Right lobe of liver (tissue), 6 donors: ENCODE data around the gene DACT3. TPM values are rescaled to one million over a fixed set of nuclear protein-coding genes. Genes with fewer than 3 reads are reported as not detected.

Experiments
- ATAC-seq, 4 donors: fragments of 200-7000 bp; cut with Tn5 transposase; one replicate each; pipeline ENCODE4 v1.9.1; 2020; ENCODE audit warnings: mild to moderate bottlenecking in 4 of 4, moderate library complexity in 4 of 4
- DNase-seq, 3 donors: peaks; one replicate each; pipeline ENCODE4 v3.0.0-alpha.2; 2020
- H3K27ac ChIP-seq, 3 donors: fragments of 200-600 bp; one replicate each; pipeline ENCODE4 v1.8.0; 2022
- H3K27me3 ChIP-seq, 2 donors: fragments of 200-600 bp; one replicate each; pipeline ENCODE4 v1.8.0; 2022
- H3K36me3 ChIP-seq, 4 donors: fragments of 200-600 bp; sonication (generic) in 1 of 4; one replicate each; pipeline versions ENCODE4 v1.5.1 to v1.8.0; 2017 to 2022; ENCODE audit warnings: control low read depth in 1 of 4
- H3K4me1 ChIP-seq, 4 donors: fragments of 200-600 bp; sonication (generic) in 1 of 4; one replicate each; pipeline versions ENCODE4 v1.5.1 to v1.8.0; 2017 to 2022; ENCODE audit warnings: control low read depth in 1 of 4
- H3K4me3 ChIP-seq, 3 donors: fragments of 200-600 bp; one replicate each; pipeline ENCODE4 v1.8.0; 2022
- H3K9me3 ChIP-seq, 4 donors: fragments of 200-600 bp; sonication (generic) in 1 of 4; one replicate each; pipeline versions ENCODE4 v1.5.1 to v1.8.0; 2017 to 2022; ENCODE audit warnings: control low read depth in 1 of 4
- POLR2A ChIP-seq: fragments of 450-650 bp; IDR thresholded peaks from one replicate; pipeline ENCODE4 v1.6.1; 2017; ENCODE audit warnings: antibody characterized with exemption, mild to moderate bottlenecking
- WGBS: methylation state at CpG from one replicate; pipeline ENCODE4 v1.1.6; 2018; ENCODE audit warnings: low coverage, low lambda C conversion rate; ENCODE audit not compliant: insufficient coverage; ENCODE audit errors: missing lambda C conversion rate; 5-methylcytosine and 5-hydroxymethylcytosine counted together
- intact Hi-C, 2 donors: fragments of 100-400 bp; cut with DNase I; formaldehyde crosslinking; loops; one replicate each; pipeline versions ENCODE4 v1.11.2 to v1.14.1; 2022
- total RNA-seq, 6 experiments: library from RNA; depleted of rRNA in 2 of 6; stranded (reverse); fragments of >200 nt in 2 of 6; fragmentation: NEBNext Ultra II Directional in 3 of 6; extraction: Animal tissue kit (Norgen Biotek cat#: 25700) in 3 of 6; gene quantifications; one replicate each; pipeline versions ENCODE4 v1.1.0 to v1.2.4, GENCODE V29; 2016 to 2023
- TF ChIP-seq, protein P1 (sequence below), 4 donors: fragments of 200-600 bp in 3 of 4; fragments of 450-650 bp in 1 of 4; IDR thresholded peaks; one replicate each; pipeline versions ENCODE4 v1.5.1 to v1.8.0; 2016 to 2022; ENCODE audit warnings: antibody characterized with exemption in 4 of 4, mild to moderate bottlenecking in 2 of 4
- donor health status: DM: no; HTN: yes; CAD: no.
- donor health status: DM: no; HTN: no; CAD: no.
- donor health status: DM: no; HTN: no; CAD: no.
- donor health status: DM: no; HTN: yes; CAD: no.
- donor health status: DM: no; HTN: yes; CAD: no.

DACT3 gene
- total RNA-seq, 6 experiments from 2014 or later: 0.46 to 1.6 (median 0.93) TPM

- WGBS: 28% methylated on average over 2 of the region's 144 CpGs
- Histone ChIP-seq H3K36me3 (no peaks in the 10 kb centered on the region), H3K4me3 (no peak overlapping the region), H3K4me1 (no peaks in the 10 kb centered on the region), H3K9me3 (no peaks in the 10 kb centered on the region), H3K27ac (no peak overlapping the region), H3K27me3 (peaks cover 0 to 12% of the 10 kb centered on the region in 2 donors)
- ATAC-seq (no peak), DNase-seq (no peak)
- TF ChIP-seq, protein P1, sequence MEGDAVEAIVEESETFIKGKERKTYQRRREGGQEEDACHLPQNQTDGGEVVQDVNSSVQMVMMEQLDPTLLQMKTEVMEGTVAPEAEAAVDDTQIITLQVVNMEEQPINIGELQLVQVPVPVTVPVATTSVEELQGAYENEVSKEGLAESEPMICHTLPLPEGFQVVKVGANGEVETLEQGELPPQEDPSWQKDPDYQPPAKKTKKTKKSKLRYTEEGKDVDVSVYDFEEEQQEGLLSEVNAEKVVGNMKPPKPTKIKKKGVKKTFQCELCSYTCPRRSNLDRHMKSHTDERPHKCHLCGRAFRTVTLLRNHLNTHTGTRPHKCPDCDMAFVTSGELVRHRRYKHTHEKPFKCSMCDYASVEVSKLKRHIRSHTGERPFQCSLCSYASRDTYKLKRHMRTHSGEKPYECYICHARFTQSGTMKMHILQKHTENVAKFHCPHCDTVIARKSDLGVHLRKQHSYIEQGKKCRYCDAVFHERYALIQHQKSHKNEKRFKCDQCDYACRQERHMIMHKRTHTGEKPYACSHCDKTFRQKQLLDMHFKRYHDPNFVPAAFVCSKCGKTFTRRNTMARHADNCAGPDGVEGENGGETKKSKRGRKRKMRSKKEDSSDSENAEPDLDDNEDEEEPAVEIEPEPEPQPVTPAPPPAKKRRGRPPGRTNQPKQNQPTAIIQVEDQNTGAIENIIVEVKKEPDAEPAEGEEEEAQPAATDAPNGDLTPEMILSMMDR (IDR thresholded peaks at IDR 0.05): no peak
- TF ChIP-seq POLR2A: no peak
- intact Hi-C loops: no loop called here
Observed at GRCh38 chr19:46648961-46649960, 11.7 kb downstream of the DACT3 start.

DNA sequence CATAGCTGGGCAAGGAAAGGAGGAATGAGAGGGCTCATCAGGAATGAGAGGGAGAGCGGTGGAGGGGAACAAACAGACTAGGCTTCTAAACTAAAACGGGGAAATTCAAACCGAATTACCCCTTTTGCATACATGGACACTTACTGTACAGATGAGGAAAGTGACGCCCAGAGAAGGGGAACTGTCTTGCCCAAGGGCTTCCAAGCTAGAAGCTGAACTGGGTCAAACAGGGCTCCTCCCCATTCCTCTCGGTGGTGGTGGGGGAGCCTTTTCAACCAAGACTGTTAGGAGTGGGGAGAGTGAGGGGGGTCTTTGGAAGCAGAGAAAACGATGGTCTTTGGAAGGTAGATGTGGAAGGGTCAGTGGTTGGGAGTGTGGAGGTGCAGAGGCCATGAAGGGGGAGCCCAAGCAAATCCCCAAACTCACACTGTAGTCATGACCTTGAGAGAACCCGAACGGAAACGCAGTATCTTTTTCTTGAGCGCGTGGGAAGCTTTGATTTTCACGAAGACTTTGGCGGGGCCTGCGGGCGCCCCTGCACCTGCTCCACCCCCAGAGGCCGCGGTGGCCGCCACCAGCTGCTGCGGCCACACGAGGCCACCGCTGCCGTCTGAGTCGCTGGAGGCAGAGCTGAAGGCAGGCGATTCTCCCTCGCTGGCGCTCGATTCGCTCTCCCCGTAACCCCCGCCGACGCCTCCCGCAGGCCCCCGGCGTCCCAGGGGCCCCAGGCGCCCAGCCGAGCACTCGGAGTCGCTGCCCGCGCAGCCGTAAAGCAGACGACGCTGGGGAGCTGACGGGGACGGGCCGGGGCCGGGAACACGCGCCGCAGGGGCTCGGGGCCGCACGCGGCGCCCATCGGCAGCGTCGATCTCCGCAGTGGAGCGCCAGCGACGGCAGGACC lies 12.7 kb downstream of the DACT3 start:
- no peak for TF ChIP-seq POLR2A
- TF ChIP-seq, protein P1 (IDR thresholded peaks at IDR 0.05): no peak
- no peak overlapping the region for H3K4me3 ChIP-seq
- H3K36me3 ChIP-seq: no peaks in the 10 kb centered on the region
- H3K9me3 ChIP-seq: no peaks in the 10 kb centered on the region
- H3K27ac ChIP-seq: no peak overlapping the region
- peaks cover 0 to 12% of the 10 kb centered on the region in 2 donors for H3K27me3 ChIP-seq
- no peaks in the 10 kb centered on the region for H3K4me1 ChIP-seq
- 27% methylated on average over 18 of the region's 63 CpGs for WGBS
- intact Hi-C loops: no loop called here
- ATAC-seq: peak; percentile 38 to 68 (median 50)
- no peak for DNase-seq

DNA sequence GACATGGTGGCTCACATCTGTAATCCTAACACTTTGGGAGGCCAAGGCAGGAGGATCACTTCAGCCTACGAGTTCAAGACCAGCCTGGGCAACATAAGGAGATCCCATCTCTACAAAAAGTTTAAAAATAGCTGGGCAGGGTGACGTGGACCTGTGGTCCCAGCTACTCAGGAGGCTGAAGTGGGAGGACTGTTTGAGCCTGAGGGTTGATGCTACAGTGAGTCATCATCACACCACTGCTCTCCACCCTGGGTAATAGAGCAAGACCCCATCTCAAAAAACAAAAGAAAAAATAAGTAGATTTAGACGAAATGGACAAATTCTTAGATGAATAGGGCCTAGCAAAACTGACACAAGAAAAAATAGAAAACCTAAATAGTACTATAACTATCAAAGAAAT lies 14.6 kb downstream of the DACT3 start:
- whole genome bisulfite sequencing: 70% methylated on average over 3 of the region's 3 CpGs
- no peaks in the 10 kb centered on the region for H3K36me3 ChIP-seq
- peaks cover 0 to 12% of the 10 kb centered on the region in 2 donors for H3K27me3 ChIP-seq
- ATAC-seq (no peak), DNase-seq (no peak)
- H3K4me3 ChIP-seq: no peak overlapping the region
- intact Hi-C loops: no loop called here
- no peak overlapping the region for H3K27ac ChIP-seq
- no peaks in the 10 kb centered on the region for H3K4me1 ChIP-seq
- TF ChIP-seq POLR2A: no peak
- TF ChIP-seq, protein P1 (IDR thresholded peaks at IDR 0.05): no peak
- H3K9me3 ChIP-seq: no peaks in the 10 kb centered on the region

DNA sequence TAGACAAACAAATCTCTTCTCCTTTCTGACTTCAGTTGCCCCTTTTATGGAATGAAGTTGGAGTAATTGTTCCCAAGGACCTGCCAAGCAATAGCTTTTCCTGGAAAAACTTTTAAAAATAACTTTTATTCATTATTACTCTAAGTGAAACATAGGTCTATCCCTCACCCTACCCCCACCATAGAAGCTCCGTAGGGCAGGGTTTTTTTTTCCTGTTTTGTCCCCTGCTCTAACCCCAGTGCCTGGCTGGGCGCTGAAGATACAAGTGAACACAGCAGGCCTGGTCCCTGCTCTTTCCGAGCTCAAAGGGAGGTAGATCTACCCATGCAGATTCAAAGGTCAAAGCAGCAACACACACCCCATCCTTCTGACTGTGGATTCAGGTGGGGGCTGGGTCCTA lies 16.3 kb downstream of the DACT3 start:
- H3K27ac ChIP-seq: no peak overlapping the region
- WGBS: 41% methylated on average over 3 of the region's 3 CpGs
- ATAC-seq (no peak), DNase-seq (no peak)
- intact Hi-C loops: no loop called here
- TF ChIP-seq POLR2A: no peak
- TF ChIP-seq, protein P1 (IDR thresholded peaks at IDR 0.05): no peak
- H3K27me3 ChIP-seq: peaks cover 0 to 17% of the 10 kb centered on the region in 2 donors
- no peak overlapping the region for H3K4me3 ChIP-seq
- no peaks in the 10 kb centered on the region for H3K36me3 ChIP-seq
- H3K9me3 ChIP-seq: no peaks in the 10 kb centered on the region
- peaks cover 0 to 1% (median 0%) of the 10 kb centered on the region in 4 donors for H3K4me1 ChIP-seq
